ENCODE data around the gene PKMYT1. TPM values are rescaled to one million over a fixed set of nuclear protein-coding genes. Genes with fewer than 3 reads are reported as not detected.

Gene PKMYT1
- total and polyA plus RNA-seq, 2 experiments from 2014 or later = 90.9 to 100 TPM

DNA sequence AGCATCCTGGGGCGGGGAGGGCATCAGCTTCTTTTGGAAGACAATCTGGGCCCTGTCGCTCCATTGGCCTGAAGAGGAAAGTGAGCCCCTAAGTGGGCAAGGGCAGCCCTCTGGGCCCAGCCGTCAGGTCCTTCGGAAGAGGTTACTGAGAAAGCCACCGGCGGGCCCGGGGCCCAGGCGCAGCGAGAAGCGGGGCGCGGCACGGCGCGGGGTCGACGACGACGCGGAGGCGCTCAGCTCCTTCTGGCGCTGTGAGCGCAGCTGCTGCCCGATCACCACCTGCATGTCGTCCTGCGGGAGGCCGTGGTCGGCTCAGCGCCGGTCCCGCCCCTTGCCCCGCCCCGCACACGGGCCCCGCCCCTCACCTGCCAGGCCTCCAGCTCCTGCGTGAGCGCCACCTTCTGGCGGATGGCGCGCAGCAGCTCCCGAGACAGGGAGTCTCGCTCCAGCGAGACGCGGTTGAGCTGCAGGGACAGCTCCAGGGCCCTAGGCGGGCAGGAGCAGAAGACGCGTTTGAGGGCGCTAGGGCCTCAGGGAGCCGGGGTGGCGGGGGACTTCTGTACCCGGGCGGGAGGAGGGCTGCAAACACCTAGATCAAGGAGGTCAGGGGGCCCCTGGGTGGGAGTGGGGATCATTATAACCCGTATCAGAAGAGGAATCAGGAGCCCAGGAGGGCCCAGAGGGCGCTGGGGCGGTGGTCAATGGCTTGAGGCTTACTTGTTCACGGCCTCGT, 47.9 kb upstream of the PKMYT1 start (continued):
- TF ChIP-seq ZNF462 (CRISPR knock-in tag; IDR thresholded peaks at IDR 0.05) = no peak
- TF ChIP-seq CREB1 (CRISPR knock-in tag; IDR thresholded peaks at IDR 0.05; ENCODE audit: low read depth) = peak; percentile 29; the same call in 1 of the 2 replicates
- TF ChIP-seq ZNF331 (CRISPR knock-in tag; IDR thresholded peaks at IDR 0.05; ENCODE audit: low read depth) = no peak
- no peak for TF ChIP-seq NANOG (IDR thresholded peaks at IDR 0.05; ENCODE audit: borderline replicate concordance)

DNA sequence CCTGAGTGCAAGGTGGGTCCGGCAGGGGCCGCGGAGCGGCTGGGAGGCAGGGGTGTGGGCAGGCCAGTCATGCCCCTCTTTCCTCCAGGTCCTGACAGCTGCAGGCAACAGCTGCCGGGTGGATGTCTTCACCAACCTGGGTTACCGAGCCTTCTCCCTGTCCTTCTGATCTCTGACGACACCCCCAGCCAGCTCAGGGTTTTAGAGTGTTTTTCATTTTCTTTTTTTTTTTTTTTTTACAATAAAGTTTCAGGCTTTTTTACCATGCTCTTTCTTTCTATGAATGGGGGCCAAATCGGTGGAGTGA, 47.2 kb upstream of the PKMYT1 start:
- Mint-ChIP-seq H3K4me3 (peak overlapping the region; percentile 34; the same call in 1 of the 3 replicates), H3K27ac (no peak overlapping the region)
- TF ChIP-seq JUNB (IDR thresholded peaks at IDR 0.05; ENCODE audit: unreplicated experiment) = no peak
- no peak for TF ChIP-seq ZNF114 (CRISPR knock-in tag; IDR thresholded peaks at IDR 0.05)
- TF ChIP-seq CTCF (conservative IDR thresholded peaks at IDR 0.05; ENCODE audit: low read depth in 2 of 2) = no peak
- no peak for TF ChIP-seq EZH2phosphoT487 (IDR thresholded peaks at IDR 0.05; ENCODE audit: unreplicated experiment)
- TF ChIP-seq EZH2 (IDR thresholded peaks at IDR 0.05; ENCODE audit: low read depth, unreplicated experiment) = no peak
- TF ChIP-seq ZNF331 (CRISPR knock-in tag; IDR thresholded peaks at IDR 0.05; ENCODE audit: low read depth) = no peak
- TF ChIP-seq NANOG (IDR thresholded peaks at IDR 0.05; ENCODE audit: borderline replicate concordance) = no peak
- no peak for TF ChIP-seq STAT1 (IDR thresholded peaks at IDR 0.05; ENCODE audit: unreplicated experiment)

More for the DNA sequence above, 47.2 kb upstream of the PKMYT1 start:
- H3K27me3 ChIP-seq (ENCODE audit: insufficient read depth) = peaks cover 16% of the 10 kb centered on the region
- H3K4me1 ChIP-seq (ENCODE audit: insufficient read depth) = peaks cover 34% of the 10 kb centered on the region
- Mint-ChIP-seq H3K9me3 (no peaks in the 10 kb centered on the region; the same call in 1 of the 3 replicates), H3K4me1 (peaks cover 33% of the 10 kb centered on the region), H3K27me3 (ENCODE audit: insufficient read depth, low read depth, poor library complexity) (peaks cover 36% of the 10 kb centered on the region), H3K36me3 (ENCODE audit: low read depth) (peaks cover 45% of the 10 kb centered on the region)
- peaks cover 6% of the 10 kb centered on the region; the same call in 1 of the 2 replicates for H3K79me2 ChIP-seq (replicated peaks; ENCODE audit: insufficient read depth)
- H3K4me3 ChIP-seq = peak overlapping the region; percentile 51
- peaks cover 27% of the 10 kb centered on the region for H4K20me1 ChIP-seq (replicated peaks; ENCODE audit: insufficient read depth)
- ATAC-seq (no peak), DNase-seq (ENCODE audit: low spot score) (no peak)
- H3K36me3 ChIP-seq (ENCODE audit: insufficient read depth) = no peaks in the 10 kb centered on the region
- H3K4me2 ChIP-seq = peak overlapping the region; percentile 77
- no peaks in the 10 kb centered on the region for H3K9me2 ChIP-seq (ENCODE audit: insufficient read depth)
- no peak overlapping the region for H2AFZ ChIP-seq
- H3K27ac ChIP-seq (ENCODE audit: low read depth) = 0 out of 2 replicates have a peak overlapping the region, but pooled peaks have one; percentile 84
- H3F3A ChIP-seq (replicated peaks; ENCODE audit: low read depth) = peaks cover 54% of the 10 kb centered on the region

All from GM23338 (cell line).